NAMALWA (cell line): ENCODE measurements around the gene CNOT10.

Source experiments
- DNase-seq: peaks from one replicate; pipeline ENCODE4 v3.0.0-alpha.2; 2015; ENCODE audit warnings: low spot score

The CNOT10 gene

GRCh38 chr3:32818970-32819511 is 134.1 kb downstream of the CNOT10 start:
- no peak for DNase-seq

DNA sequence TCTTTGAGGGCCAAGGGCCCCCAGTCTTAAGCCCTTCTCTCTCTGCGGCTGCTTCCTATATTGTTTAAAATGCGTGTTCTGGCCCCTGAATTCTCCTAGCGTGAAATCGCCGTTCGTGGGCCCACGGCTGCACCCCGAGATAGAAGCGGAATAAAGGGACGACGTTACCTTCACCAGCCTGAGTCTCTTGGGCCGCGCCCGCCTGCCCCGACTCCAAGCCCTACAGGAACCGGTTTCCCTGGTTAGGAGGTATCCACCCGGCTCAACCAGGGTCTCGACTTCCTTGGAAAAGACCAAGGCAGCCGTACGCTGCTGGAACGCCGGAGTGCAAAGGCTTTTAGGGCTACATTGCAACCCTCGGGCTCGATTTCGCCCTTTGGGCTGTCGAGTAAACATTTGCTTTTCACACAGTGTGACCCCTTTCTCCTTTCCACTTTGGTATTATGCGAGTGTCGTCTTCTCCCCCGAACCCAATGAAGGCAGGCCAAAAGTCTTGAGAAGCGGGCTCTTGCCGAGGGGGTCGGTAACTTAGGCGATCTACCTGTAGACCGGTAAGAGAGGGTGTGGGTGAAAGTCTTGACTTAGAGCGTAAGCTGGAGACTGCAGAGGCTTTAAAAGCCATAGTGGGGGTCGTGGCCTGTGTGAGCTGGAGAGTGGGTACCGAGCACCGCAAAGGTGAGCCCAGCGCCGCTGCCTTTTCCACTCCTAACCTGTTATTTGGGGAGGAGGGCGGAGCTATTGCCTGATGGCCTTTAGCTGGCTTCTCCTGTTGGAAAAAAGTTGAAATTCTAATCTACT is 134.8 kb downstream of the CNOT10 start:
- no peak for DNase-seq

- no peak for DNase-seq
These were observed 135.4 kb downstream of the CNOT10 start for GRCh38 chr3:32820430-32820829.

DNA sequence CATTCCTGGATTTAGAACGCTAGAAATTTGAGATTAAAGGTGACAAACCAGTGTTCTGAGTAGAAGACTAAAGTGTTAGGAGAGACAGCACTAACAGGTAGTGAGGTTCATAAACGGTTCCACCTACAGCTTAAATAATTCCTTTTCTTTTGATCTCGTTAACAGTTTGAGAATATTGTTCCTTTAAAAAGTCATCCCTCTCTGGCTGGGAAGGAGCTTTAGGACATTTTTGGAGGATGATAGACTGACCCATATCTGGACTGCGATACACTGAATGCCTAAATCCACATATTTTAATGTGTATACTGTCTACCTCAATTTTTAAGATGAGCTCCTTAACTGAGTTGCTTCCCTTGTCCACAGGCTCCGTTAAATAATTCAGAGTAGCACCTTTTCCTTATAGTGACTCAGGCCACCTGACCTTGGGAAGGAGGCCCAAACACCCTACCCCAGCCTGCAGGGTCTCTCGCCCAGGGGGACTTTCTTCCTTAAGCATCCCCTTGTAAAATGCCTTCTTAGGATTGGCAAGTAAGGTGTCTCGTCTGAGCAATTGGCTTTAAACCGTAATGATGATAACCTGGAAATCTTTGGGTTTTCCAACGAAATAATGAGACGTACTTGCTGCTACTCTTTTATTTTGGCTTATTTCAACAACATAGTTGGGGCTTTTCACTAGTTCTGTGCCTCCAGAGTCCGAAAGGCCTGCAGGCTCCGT is 136.1 kb downstream of the CNOT10 start:
- DNase-seq: no peak

DNA sequence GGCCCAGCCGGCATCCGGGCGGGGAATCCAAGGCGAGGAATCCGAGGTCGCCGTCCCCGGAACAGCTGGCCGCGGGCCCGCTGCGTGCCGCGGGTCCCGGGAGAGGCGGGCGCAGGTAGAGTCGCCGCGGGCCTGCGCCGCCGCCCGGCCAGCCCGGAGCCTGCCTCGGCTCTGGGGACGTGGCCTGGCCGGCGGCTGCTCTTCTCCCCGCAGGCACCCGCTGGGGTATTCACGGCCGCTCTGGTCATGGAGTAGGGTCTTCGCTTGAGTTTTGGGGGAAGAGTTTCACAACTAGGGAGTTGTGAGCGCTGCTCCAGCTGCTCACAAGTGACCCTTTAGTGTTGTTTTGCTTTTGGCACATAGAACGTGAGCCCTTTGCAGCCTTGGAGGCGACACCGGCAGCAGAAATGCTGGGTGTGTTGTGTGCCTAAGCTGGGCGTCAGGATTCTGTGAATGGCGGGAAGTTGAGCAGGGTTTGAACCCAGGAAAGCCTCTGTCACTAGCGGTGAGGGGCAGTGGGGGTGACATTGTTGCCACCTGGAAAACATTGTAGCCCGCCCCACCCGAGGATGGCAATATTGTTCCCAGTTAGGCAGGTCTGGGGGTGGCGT is 136.8 kb downstream of the CNOT10 start:
- no peak for DNase-seq

DNA sequence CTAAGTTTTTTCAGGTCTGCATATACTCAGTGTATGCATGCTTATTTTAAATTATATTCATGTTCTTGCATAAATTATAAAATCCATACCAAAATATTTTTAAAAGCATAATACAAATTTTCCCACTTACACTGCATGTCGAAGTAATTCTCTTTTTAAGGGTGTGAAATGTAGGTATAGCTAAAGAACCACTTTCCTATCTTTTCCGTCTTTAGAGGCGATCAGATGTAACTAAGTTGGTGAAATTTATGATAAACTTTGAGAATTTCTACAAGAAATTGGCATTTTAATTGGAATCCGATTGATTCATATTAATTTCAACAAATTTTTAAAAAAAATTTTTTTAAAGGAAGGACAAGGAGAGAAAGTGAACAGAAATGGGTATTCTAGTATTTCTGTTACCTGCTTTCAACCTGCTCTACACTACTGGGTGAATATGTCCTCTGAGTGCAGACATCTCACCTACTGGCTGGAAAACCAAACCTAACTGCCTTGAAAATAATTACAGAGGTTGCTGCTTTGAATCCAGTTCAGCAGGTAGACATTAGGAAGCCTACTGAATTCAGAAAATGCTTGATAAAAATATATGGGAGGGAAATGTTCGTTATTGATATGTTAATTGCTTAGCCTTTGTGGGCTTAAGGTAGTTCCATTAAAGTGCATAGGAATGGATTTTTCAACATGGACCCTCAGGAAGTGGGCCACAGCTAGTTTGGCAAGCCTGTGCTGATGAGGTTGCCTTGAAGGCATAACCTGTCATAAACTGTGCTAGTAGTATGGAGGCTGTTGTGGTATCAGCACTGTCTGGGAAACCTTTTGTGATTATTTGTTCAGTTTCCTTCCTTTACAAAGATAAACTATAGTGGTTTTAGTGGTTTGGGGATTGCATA is 137.9 kb downstream of the CNOT10 start:
- DNase-seq: no peak
